Neural cell (in vitro differentiated cells): Measurements from ENCODE around the gene CIT. TPM values are rescaled to one million over a fixed set of nuclear protein-coding genes. Genes with fewer than 3 reads are reported as not detected.

Experiments used
- H2AFZ ChIP-seq: fragments of 200-600, 300-800 bp; sonication (generic), shearing (Covaris generic); 2 replicates; pipeline ENCODE4 v1.6.0; 2014; ENCODE audit warnings: low read depth, mild to moderate bottlenecking, antibody characterized with exemption, low read length, moderate library complexity
- H3F3A ChIP-seq: fragments of 200-600 bp; shearing (Covaris generic); 2 replicates; pipeline ENCODE4 v1.6.1; 2016; ENCODE audit warnings: mild to moderate bottlenecking, moderate library complexity, mixed read lengths, antibody characterized with exemption, low read length; ENCODE audit not compliant: insufficient read depth, poor library complexity, severe bottlenecking
- H3K27ac ChIP-seq: fragments of 200-600, 300-800 bp; sonication (generic), shearing (Covaris generic); 2 replicates; pipeline ENCODE4 v1.5.1; 2014; ENCODE audit warnings: mild to moderate bottlenecking, low read length, moderate library complexity
- H3K27me3 ChIP-seq: fragments of 300-800, 200-600 bp; sonication (generic), shearing (Covaris generic); 2 replicates; pipeline ENCODE4 v1.6.0; 2014; ENCODE audit warnings: mild to moderate bottlenecking, low read depth, low read length, moderate library complexity; ENCODE audit not compliant: insufficient read depth
- H3K36me3 ChIP-seq: fragments of 300-800, 200-600 bp; sonication (generic), shearing (Covaris generic); 2 replicates; pipeline ENCODE4 v1.5.1; 2014; ENCODE audit warnings: mild to moderate bottlenecking, antibody characterized with exemption, low read length, moderate library complexity; ENCODE audit not compliant: insufficient read depth
- H3K4me2 ChIP-seq: fragments of 300-800, 200-600 bp; sonication (generic), shearing (Covaris generic); 2 replicates; pipeline ENCODE4 v1.6.0; 2014; ENCODE audit warnings: mild to moderate bottlenecking, low read length
- H3K4me3 ChIP-seq: fragments of 300-800, 200-600 bp; sonication (generic), shearing (Covaris generic); 2 replicates; pipeline ENCODE4 v1.5.1; 2014; ENCODE audit warnings: mild to moderate bottlenecking, low read length, moderate library complexity
- H3K79me2 ChIP-seq: fragments of 200-600 bp; shearing (Covaris generic); replicated peaks from 2 replicates; pipeline ENCODE4 v1.6.0; 2014; ENCODE audit warnings: mild to moderate bottlenecking, low read length, moderate library complexity; ENCODE audit not compliant: insufficient read depth
- H3K9ac ChIP-seq: fragments of 300-800, 200-600 bp; sonication (generic), shearing (Covaris generic); 2 replicates; pipeline ENCODE4 v1.6.1; 2016; ENCODE audit warnings: mild to moderate bottlenecking, low read length, mixed read lengths
- H3K9me2 ChIP-seq: fragments of 200-600 bp; shearing (Covaris generic); 2 replicates; pipeline ENCODE4 v1.6.1; 2016; ENCODE audit warnings: mild to moderate bottlenecking, low read length, mixed read lengths; ENCODE audit not compliant: insufficient read depth
- H3K9me3 ChIP-seq: fragments of 200-600, 300-800 bp; sonication (generic), shearing (Covaris generic); 2 replicates; pipeline ENCODE4 v1.6.1; 2016; ENCODE audit warnings: mild to moderate bottlenecking, mixed run types, low read length, moderate library complexity, mixed read lengths
- H4K20me1 ChIP-seq: fragments of 200-600 bp; shearing (Covaris generic); 2 replicates; pipeline ENCODE4 v1.6.1; 2016; ENCODE audit warnings: mild to moderate bottlenecking, mixed run types; ENCODE audit not compliant: insufficient read depth
- EP300 ChIP-seq: fragments of 450-650 bp; conservative IDR thresholded peaks from 2 replicates; pipeline ENCODE4 v1.6.1; 2014; ENCODE audit warnings: antibody characterized with exemption, mild to moderate bottlenecking, moderate library complexity; ENCODE audit not compliant: poor library complexity, severe bottlenecking
- EZH2 ChIP-seq: fragments of 200-600, 300-800 bp; shearing (Covaris generic), sonication (generic); IDR thresholded peaks from 2 replicates; pipeline ENCODE4 v1.6.1; 2014; ENCODE audit warnings: antibody characterized with exemption, low read length, borderline replicate concordance, mild to moderate bottlenecking; ENCODE audit not compliant: insufficient read depth, poor library complexity, severe bottlenecking
- MXI1 ChIP-seq: fragments of 450-650 bp; conservative IDR thresholded peaks from 2 replicates; pipeline ENCODE4 v1.6.1; 2014; ENCODE audit warnings: antibody characterized with exemption, mild to moderate bottlenecking; ENCODE audit not compliant: poor library complexity, severe bottlenecking
- POLR2AphosphoS5 ChIP-seq: IDR thresholded peaks from 2 replicates; pipeline ENCODE4 v1.6.1; 2012
- RAD21 ChIP-seq: fragments of 450-650 bp; conservative IDR thresholded peaks from 2 replicates; pipeline ENCODE4 v1.6.1; 2014; ENCODE audit warnings: antibody characterized with exemption, mild to moderate bottlenecking, moderate library complexity
- SMC3 ChIP-seq: fragments of 450-650 bp; conservative IDR thresholded peaks from 2 replicates; pipeline ENCODE4 v1.6.1; 2014; ENCODE audit warnings: antibody characterized with exemption, mild to moderate bottlenecking, moderate library complexity; ENCODE audit not compliant: poor library complexity
- TAF1 ChIP-seq: IDR thresholded peaks from 2 replicates; pipeline ENCODE4 v1.6.1; 2012; ENCODE audit warnings: low read depth
- polyA plus RNA-seq: library from polyadenylated mRNA; depleted of rRNA; stranded (reverse); fragments of >200 nt; gene quantifications from 2 replicates; pipeline ENCODE4 v1.2.3, GENCODE V29; 2014
- TF ChIP-seq, protein P1 (sequence below): fragments of 450-650 bp; IDR thresholded peaks from 2 replicates; pipeline ENCODE4 v1.5.1; 2014; ENCODE audit warnings: antibody characterized with exemption, mild to moderate bottlenecking, moderate library complexity; ENCODE audit not compliant: poor library complexity, severe bottlenecking
- TF ChIP-seq, protein P2 (sequence below): IDR thresholded peaks from 2 replicates; pipeline ENCODE4 v1.6.1; 2012; ENCODE audit warnings: borderline replicate concordance

The CIT gene
- polyA plus RNA-seq, 1 donor from 2014 or later = 3.3 TPM

DNA sequence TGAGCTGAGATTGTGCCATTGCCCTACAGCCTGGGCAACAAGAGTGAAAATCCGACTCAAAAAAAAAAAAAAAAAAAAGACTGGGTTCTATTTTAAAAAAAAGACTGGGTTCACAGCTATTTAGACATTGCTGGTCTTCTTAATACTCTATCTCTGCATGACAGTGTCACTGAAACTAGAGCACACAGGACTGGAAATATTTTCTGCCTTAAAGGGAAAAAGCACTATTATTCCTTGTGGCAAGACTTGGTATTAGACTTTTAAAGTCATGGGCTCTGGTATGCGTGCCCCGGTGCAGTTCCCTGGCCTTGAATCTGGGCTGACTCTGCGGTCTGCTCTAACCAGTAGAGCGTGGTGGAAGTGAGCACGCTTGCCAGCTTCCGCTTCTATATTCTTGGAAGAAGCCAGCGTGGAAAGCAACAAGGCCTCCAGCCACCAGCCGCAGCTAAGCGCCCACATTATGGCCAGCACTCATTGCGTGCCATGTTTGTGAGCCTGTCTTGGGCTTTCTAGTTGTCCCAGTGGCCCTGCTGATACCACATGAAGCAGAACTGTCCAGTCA is 177.8 kb downstream of the CIT start:
- H3K4me3 ChIP-seq = no peak overlapping the region
- H2AFZ ChIP-seq = no peak overlapping the region
- H3K27ac ChIP-seq = no peak overlapping the region
- H3K4me2 ChIP-seq = no peak overlapping the region
- H3K9ac ChIP-seq = no peak overlapping the region
- TF ChIP-seq, protein P1, sequence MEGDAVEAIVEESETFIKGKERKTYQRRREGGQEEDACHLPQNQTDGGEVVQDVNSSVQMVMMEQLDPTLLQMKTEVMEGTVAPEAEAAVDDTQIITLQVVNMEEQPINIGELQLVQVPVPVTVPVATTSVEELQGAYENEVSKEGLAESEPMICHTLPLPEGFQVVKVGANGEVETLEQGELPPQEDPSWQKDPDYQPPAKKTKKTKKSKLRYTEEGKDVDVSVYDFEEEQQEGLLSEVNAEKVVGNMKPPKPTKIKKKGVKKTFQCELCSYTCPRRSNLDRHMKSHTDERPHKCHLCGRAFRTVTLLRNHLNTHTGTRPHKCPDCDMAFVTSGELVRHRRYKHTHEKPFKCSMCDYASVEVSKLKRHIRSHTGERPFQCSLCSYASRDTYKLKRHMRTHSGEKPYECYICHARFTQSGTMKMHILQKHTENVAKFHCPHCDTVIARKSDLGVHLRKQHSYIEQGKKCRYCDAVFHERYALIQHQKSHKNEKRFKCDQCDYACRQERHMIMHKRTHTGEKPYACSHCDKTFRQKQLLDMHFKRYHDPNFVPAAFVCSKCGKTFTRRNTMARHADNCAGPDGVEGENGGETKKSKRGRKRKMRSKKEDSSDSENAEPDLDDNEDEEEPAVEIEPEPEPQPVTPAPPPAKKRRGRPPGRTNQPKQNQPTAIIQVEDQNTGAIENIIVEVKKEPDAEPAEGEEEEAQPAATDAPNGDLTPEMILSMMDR = no peak
- TF ChIP-seq MXI1 = no peak
- no peak for TF ChIP-seq SMC3
- no peak for TF ChIP-seq TAF1
- TF ChIP-seq EZH2 = no peak
- no peak for TF ChIP-seq RAD21
- TF ChIP-seq, protein P2, sequence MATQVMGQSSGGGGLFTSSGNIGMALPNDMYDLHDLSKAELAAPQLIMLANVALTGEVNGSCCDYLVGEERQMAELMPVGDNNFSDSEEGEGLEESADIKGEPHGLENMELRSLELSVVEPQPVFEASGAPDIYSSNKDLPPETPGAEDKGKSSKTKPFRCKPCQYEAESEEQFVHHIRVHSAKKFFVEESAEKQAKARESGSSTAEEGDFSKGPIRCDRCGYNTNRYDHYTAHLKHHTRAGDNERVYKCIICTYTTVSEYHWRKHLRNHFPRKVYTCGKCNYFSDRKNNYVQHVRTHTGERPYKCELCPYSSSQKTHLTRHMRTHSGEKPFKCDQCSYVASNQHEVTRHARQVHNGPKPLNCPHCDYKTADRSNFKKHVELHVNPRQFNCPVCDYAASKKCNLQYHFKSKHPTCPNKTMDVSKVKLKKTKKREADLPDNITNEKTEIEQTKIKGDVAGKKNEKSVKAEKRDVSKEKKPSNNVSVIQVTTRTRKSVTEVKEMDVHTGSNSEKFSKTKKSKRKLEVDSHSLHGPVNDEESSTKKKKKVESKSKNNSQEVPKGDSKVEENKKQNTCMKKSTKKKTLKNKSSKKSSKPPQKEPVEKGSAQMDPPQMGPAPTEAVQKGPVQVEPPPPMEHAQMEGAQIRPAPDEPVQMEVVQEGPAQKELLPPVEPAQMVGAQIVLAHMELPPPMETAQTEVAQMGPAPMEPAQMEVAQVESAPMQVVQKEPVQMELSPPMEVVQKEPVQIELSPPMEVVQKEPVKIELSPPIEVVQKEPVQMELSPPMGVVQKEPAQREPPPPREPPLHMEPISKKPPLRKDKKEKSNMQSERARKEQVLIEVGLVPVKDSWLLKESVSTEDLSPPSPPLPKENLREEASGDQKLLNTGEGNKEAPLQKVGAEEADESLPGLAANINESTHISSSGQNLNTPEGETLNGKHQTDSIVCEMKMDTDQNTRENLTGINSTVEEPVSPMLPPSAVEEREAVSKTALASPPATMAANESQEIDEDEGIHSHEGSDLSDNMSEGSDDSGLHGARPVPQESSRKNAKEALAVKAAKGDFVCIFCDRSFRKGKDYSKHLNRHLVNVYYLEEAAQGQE = no peak
- TF ChIP-seq POLR2AphosphoS5 = no peak
- no peak for TF ChIP-seq EP300
- H3K9me2 ChIP-seq = no peaks in the 10 kb centered on the region
- H3K9me3 ChIP-seq = no peaks in the 10 kb centered on the region
- H3K27me3 ChIP-seq = no peaks in the 10 kb centered on the region
- H4K20me1 ChIP-seq = no peaks in the 10 kb centered on the region
- H3F3A ChIP-seq = no peaks in the 10 kb centered on the region
- H3K36me3 ChIP-seq = no peaks in the 10 kb centered on the region
- no peaks in the 10 kb centered on the region for H3K79me2 ChIP-seq

DNA sequence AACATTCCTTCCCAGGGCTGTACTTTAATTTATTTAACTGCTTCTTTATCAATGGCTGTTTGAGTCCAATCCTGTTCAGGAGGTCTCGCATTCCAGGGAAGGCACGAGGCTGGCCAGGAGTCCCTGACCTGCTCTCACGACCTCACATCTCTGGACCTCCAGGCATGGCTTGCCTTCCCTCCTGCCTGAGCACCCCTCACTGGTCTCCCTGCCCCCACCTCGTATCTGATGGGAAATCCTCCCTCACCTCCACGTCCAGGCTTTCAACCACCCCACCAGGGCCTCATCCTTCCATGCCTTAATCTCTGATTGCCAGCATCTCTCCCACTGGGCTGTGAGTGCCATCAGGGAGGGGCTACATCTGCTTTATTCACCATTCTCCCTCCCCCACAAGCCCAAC is 180.2 kb downstream of the CIT start:
- no peak overlapping the region for H3K27ac ChIP-seq
- H3K27me3 ChIP-seq = no peaks in the 10 kb centered on the region
- no peaks in the 10 kb centered on the region for H4K20me1 ChIP-seq
- H3K9me2 ChIP-seq = no peaks in the 10 kb centered on the region
- H3K9me3 ChIP-seq = no peaks in the 10 kb centered on the region
- H3K9ac ChIP-seq = no peak overlapping the region
- H3K4me2 ChIP-seq = no peak overlapping the region
- TF ChIP-seq POLR2AphosphoS5 = no peak
- TF ChIP-seq, protein P1 = no peak
- TF ChIP-seq TAF1 = no peak
- TF ChIP-seq, protein P2 = no peak
- TF ChIP-seq EP300 = no peak
- H2AFZ ChIP-seq = no peak overlapping the region
- H3F3A ChIP-seq = no peaks in the 10 kb centered on the region
- H3K4me3 ChIP-seq = no peak overlapping the region
- H3K79me2 ChIP-seq = no peaks in the 10 kb centered on the region
- H3K36me3 ChIP-seq = no peaks in the 10 kb centered on the region
